ENCODE results near the gene BRD9. TPM values are rescaled to one million over a fixed set of nuclear protein-coding genes. Genes with fewer than 3 reads are reported as not detected.
"Not testable (repeated sequence)": the region's sequence is repeated elsewhere in the genome, so short reads cannot be mapped to it uniquely, and the experiment has no call there.

The BRD9 gene
- total and polyA plus RNA-seq, 2 experiments from 2014 or later = 18.2 to 30.6 TPM

DNA sequence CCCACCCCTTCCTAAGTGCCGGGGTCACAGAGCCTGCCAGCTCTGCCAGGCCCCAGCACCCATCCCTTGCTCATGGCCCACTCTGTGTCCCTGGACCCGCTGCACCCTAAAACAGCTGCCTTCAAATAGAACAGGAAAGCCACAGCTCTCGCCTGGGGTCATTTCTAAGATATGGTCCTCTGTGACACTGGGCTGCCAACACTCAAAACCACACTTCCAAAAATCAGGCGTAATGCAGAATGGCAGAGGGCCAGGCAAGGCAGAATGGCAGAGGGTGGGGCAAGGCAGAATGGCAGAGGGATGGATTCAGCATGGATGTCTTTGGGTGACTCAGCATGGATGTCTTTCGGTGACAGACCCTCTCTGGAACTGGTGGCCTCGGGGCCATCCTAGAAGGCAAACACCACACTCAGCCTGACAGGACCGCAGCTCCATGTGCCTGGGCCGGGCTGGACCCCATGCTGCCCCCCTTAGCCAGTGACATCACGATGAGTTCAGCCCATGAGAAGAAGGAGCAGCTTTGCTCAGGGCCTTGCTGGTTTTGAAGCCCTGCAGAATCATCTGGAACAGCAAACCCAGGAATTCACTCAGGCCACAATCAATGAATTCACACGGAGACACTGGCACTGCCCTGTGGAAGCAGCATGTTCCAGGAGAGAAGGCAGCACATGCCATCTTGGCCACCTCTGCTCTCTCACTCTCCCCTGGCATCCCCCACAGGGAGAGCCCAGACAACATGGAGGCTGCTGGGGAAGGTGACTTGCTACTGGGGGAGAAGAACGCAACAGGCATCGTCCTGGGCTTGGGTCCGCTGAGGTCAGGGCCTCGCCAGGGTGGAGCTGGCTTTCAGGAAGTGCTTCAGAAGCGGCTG is 50.8 kb downstream of the BRD9 start:
- H3K36me3 ChIP-seq (ENCODE audit: low read depth); H3F3A ChIP-seq (ENCODE audit: insufficient read depth); H2AFZ ChIP-seq; H3K4me3 ChIP-seq; H3K4me2 ChIP-seq (ENCODE audit: unreplicated experiment); DNase-seq; H3K27ac ChIP-seq; in situ Hi-C loops (cut with MboI); H3K4me1 ChIP-seq (ENCODE audit: insufficient read depth); H4K20me1 ChIP-seq (ENCODE audit: insufficient read depth); H3K79me2 ChIP-seq (ENCODE audit: insufficient read depth); H3K9me3 ChIP-seq (ENCODE audit: low read depth); H3K9ac ChIP-seq; H3K9me2 ChIP-seq (ENCODE audit: insufficient read depth); H3K27me3 ChIP-seq (replicated peaks; ENCODE audit: insufficient read depth): not testable (repeated sequence)
- 76 to 81% methylated on average over 14 to 15 of the region's 15 CpGs for WGBS, 2 experiments (ENCODE audit: low coverage in 1 of 2, low lambda C conversion rate in 2 of 2, missing lambda C conversion rate in 2 of 2)

DNA sequence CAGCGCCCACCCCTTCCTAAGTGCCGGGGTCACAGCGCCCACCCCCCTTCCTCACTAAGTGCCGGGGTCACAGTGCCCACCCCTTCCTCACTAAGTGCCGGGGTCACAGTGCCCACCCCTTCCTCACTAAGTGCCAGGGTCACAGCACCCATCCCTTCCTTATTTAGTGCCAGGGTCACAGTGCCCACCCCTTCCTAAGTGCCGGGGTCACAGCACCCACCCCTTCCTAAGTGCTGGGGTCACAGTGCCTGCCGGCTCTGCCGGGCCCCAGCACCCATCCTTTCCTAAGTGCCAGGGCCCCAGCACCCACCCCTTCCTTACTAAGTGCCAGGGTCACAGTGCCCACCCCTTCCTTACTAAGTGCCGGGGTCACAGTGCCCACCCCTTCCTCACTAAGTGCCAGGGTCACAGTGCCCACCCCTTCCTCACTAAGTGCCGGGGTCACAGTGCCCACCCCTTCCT is 51.6 kb downstream of the BRD9 start:
- DNase-seq; H3F3A ChIP-seq (ENCODE audit: insufficient read depth); H3K4me2 ChIP-seq (ENCODE audit: unreplicated experiment); H3K9ac ChIP-seq; H3K27me3 ChIP-seq (replicated peaks; ENCODE audit: insufficient read depth); H3K79me2 ChIP-seq (ENCODE audit: insufficient read depth); H3K9me3 ChIP-seq (ENCODE audit: low read depth); H3K36me3 ChIP-seq (ENCODE audit: low read depth); H3K27ac ChIP-seq; in situ Hi-C loops (cut with MboI); H3K4me3 ChIP-seq; H3K9me2 ChIP-seq (ENCODE audit: insufficient read depth); H3K4me1 ChIP-seq (ENCODE audit: insufficient read depth); H2AFZ ChIP-seq; H4K20me1 ChIP-seq (ENCODE audit: insufficient read depth): not testable (repeated sequence)
- 79 to 100% methylated on average over 1 to 10 of the region's 10 CpGs for WGBS, 2 experiments (ENCODE audit: low coverage in 1 of 2, low lambda C conversion rate in 2 of 2, missing lambda C conversion rate in 2 of 2)

DNA sequence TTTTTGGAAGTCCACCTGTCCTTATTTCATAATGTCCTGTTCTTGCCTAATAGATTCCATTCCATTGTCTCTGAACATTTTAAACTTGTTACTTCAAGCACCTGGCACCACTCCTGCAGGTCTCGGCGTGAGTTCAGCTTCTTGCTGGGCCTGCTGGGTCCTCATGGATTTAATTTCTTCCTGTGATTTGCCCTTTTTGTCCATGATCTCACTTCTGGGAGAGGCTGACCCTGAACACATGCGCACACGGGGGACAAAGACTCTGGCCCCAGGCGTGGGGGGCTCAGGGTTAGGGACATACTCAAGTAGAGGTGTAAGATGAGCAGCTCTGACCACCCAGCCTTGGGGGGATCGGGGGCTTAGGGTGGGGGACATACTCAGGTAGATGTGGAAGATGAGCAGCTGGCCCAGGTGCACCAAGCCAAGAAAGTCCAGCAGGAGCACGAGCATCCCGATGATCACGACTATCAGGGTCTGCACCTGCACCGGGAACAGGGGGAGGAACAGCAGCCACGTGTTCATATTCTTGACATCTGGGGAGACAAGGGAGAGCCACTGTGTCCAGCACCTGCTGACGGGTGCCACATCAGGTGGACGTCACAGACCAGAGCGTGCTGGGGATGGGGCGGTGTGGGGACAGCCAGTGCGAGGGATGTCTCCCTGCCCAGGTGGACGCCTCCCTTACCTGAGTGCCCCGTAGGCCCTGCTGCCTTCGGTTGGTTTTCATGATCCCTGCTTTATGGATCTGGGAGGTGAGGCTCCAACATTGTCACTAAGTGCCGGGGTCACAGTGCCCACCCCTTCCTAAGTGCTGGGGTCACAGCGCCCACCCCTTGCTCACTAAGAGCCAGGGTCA is 52.3 kb downstream of the BRD9 start:
- H3K36me3 ChIP-seq (ENCODE audit: low read depth); H3K79me2 ChIP-seq (ENCODE audit: insufficient read depth); H3K4me1 ChIP-seq (ENCODE audit: insufficient read depth); DNase-seq; H3K27ac ChIP-seq; H3K9ac ChIP-seq; H3K4me3 ChIP-seq; H3K9me2 ChIP-seq (ENCODE audit: insufficient read depth); H2AFZ ChIP-seq; in situ Hi-C loops (cut with MboI); H3K4me2 ChIP-seq (ENCODE audit: unreplicated experiment); H3F3A ChIP-seq (ENCODE audit: insufficient read depth); H3K27me3 ChIP-seq (replicated peaks; ENCODE audit: insufficient read depth); H3K9me3 ChIP-seq (ENCODE audit: low read depth); H4K20me1 ChIP-seq (ENCODE audit: insufficient read depth): not testable (repeated sequence)
- 79% methylated on average over 20 to 21 of the region's 21 CpGs for WGBS, 2 experiments (ENCODE audit: low coverage in 1 of 2, low lambda C conversion rate in 2 of 2, missing lambda C conversion rate in 2 of 2)

DNA sequence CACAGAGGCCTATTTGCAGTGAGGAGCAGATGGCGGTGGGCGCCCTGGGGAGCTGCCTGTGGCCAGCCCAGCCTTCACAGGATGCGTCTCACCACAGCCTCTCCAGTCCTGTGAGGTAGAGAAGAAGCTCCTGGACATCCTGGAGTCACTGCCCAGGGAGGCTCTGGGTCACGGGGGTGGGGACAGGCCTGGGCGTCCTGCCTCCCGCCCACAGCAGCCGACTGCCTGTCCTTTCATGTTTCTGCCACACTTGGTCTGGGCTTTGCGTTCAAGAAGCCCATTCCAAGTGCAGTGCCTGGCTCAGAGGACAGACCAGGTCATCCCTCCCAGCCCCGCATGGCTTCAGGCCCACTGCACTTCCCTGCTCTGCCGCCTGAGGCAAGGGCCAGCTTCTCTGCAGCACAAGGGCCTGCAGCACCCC is 54.2 kb downstream of the BRD9 start:
- WGBS, 2 experiments (ENCODE audit: low coverage in 1 of 2, low lambda C conversion rate in 2 of 2, missing lambda C conversion rate in 2 of 2) = 53 to 55% methylated on average over 10 of the region's 10 CpGs
- H3K79me2 ChIP-seq (ENCODE audit: insufficient read depth); H3K4me1 ChIP-seq (ENCODE audit: insufficient read depth); H3K9ac ChIP-seq; H3K9me2 ChIP-seq (ENCODE audit: insufficient read depth); H3F3A ChIP-seq (ENCODE audit: insufficient read depth); H3K4me3 ChIP-seq; DNase-seq; H3K27ac ChIP-seq; H3K27me3 ChIP-seq (replicated peaks; ENCODE audit: insufficient read depth); in situ Hi-C loops (cut with MboI); H3K36me3 ChIP-seq (ENCODE audit: low read depth); H3K9me3 ChIP-seq (ENCODE audit: low read depth); H3K4me2 ChIP-seq (ENCODE audit: unreplicated experiment); H4K20me1 ChIP-seq (ENCODE audit: insufficient read depth); H2AFZ ChIP-seq: not testable (repeated sequence)

DNA sequence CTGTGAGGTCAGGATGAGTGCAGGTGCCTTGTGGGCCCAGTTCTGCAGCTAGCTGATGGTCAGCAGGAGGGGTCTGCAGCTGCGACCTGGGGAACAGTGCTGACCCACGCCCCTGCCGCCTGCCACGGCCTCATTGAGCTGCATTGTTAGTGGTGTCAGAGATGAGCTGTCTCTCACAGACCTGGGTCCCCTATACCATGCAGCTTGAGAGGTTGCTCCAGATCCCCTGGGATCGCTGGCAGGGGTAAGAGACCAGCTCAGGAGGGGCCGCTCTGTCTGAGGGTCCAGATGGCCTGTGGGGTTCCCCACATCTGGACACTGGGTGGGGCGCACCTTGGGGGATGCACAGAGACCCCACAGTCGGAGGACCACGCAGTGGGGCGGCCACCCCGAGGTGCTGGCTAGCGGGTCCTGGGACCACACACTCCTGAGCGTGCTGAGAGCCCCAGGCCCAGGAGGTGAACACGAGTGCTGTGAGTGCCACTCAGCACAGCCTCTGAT is 54.9 kb downstream of the BRD9 start:
- H3K9ac ChIP-seq; H3K27ac ChIP-seq; H3F3A ChIP-seq (ENCODE audit: insufficient read depth); DNase-seq; H4K20me1 ChIP-seq (ENCODE audit: insufficient read depth); H3K9me3 ChIP-seq (ENCODE audit: low read depth); H3K27me3 ChIP-seq (replicated peaks; ENCODE audit: insufficient read depth); in situ Hi-C loops (cut with MboI); H3K9me2 ChIP-seq (ENCODE audit: insufficient read depth); H3K36me3 ChIP-seq (ENCODE audit: low read depth); H2AFZ ChIP-seq; H3K4me3 ChIP-seq; H3K4me1 ChIP-seq (ENCODE audit: insufficient read depth); H3K4me2 ChIP-seq (ENCODE audit: unreplicated experiment); H3K79me2 ChIP-seq (ENCODE audit: insufficient read depth): not testable (repeated sequence)
- WGBS, 2 experiments (ENCODE audit: low coverage in 1 of 2, low lambda C conversion rate in 2 of 2, missing lambda C conversion rate in 2 of 2) = 86 to 89% methylated on average over 5 to 12 of the region's 14 CpGs

DNA sequence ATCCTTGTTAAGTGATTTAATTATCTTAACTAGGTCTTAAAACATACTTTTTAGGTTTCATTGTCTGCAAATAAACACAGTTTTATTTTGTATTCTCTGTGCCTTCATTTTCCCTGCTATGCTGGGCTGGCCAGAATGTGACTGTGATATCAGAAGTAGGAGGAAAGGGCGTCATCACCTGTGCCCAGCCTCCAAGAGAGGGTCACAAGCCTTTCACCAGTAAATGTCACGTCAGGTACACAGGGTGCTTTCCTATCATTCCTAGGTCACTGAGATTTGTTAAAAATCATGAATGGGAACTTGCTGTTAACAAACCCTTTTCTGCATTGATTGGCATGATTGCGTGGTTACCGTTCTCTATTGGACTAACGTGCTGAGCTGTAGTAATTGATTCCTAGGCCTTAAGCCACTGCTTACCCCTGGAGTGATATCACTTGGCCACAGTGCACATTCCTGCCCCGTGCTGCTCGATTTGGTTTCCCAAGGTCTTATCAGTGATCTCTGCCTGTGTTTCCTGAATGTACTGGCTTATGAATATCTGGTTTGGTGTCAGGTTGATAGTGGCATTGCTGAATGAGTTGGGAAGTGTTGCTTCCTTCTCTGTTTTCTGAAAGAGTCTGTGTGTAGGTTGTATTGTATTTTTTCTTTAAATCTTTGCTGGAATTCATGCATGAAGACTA is 56.5 kb downstream of the BRD9 start:
- in situ Hi-C loops (cut with MboI); H3K9me2 ChIP-seq (ENCODE audit: insufficient read depth): not testable (repeated sequence)
- 78 to 79% methylated on average over 7 of the region's 7 CpGs for WGBS, 2 experiments (ENCODE audit: low coverage in 1 of 2, low lambda C conversion rate in 2 of 2, missing lambda C conversion rate in 2 of 2)

DNA sequence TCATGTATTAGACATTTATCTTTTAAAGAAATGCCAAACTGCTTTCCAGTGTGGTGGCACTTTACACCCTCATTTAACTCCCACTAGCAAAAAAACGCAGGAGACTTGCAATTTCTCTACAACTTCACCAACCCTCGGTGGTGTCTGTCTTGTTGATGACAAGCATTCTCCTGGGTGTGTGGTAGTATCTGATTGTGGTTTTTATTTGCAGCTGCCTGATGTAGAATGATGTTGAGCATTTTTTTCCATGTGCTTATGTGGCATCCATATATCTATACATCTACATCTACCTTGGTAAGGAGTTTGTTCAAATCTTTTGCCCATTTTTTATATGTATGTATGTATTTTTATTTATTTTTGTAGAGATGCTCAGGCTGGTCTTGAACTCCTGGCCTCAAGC is 58.6 kb downstream of the BRD9 start:
- in situ Hi-C loops (cut with MboI); H4K20me1 ChIP-seq (ENCODE audit: insufficient read depth): not testable (repeated sequence)

More for the DNA sequence above, 56.5 kb downstream of the BRD9 start:
- H3K4me2 ChIP-seq (ENCODE audit: unreplicated experiment); H3K79me2 ChIP-seq (ENCODE audit: insufficient read depth); H3F3A ChIP-seq (ENCODE audit: insufficient read depth); H3K4me3 ChIP-seq; H3K27me3 ChIP-seq (replicated peaks; ENCODE audit: insufficient read depth); H2AFZ ChIP-seq; H3K4me1 ChIP-seq (ENCODE audit: insufficient read depth); H3K27ac ChIP-seq; H4K20me1 ChIP-seq (ENCODE audit: insufficient read depth); DNase-seq; H3K36me3 ChIP-seq (ENCODE audit: low read depth); H3K9ac ChIP-seq; H3K9me3 ChIP-seq (ENCODE audit: low read depth): not testable (repeated sequence)

More for the DNA sequence above, 58.6 kb downstream of the BRD9 start:
- not testable (repeated sequence) for H3K9me2 ChIP-seq (ENCODE audit: insufficient read depth); H3K27me3 ChIP-seq (replicated peaks; ENCODE audit: insufficient read depth); H2AFZ ChIP-seq; H3F3A ChIP-seq (ENCODE audit: insufficient read depth); DNase-seq; H3K36me3 ChIP-seq (ENCODE audit: low read depth); H3K4me3 ChIP-seq; H3K9ac ChIP-seq; H3K79me2 ChIP-seq (ENCODE audit: insufficient read depth); H3K4me2 ChIP-seq (ENCODE audit: unreplicated experiment); H3K27ac ChIP-seq; H3K4me1 ChIP-seq (ENCODE audit: insufficient read depth); H3K9me3 ChIP-seq (ENCODE audit: low read depth)
- 51 to 57% methylated on average over 2 of the region's 2 CpGs for WGBS, 2 experiments (ENCODE audit: low coverage in 1 of 2, low lambda C conversion rate in 2 of 2, missing lambda C conversion rate in 2 of 2)
